HEK293T (cell line): Measurements from ENCODE around the gene S100A3.

ENCODE experiments used
- CTCF ChIA-PET: fragments of 350-600 bp; formaldehyde crosslinking; extraction: SDS; loops from one replicate; lab custom pipeline; 2021; ENCODE audit warnings: antibody characterized with exemption, inconsistent platforms; lab: Yijun Ruan, JAX
- POLR2A ChIA-PET: fragments of 350-600 bp; formaldehyde crosslinking; extraction: SDS; loops from one replicate; lab custom pipeline; 2020; ENCODE audit warnings: antibody characterized with exemption, inconsistent platforms; lab: Yijun Ruan, JAX
- DNase-seq: peaks from one replicate; pipeline ENCODE4 v3.0.0; 2012; ENCODE audit warnings: mixed read lengths; ENCODE audit errors: extremely low spot score
- ARNT ChIP-seq: fragments of 450-650 bp; IDR thresholded peaks from 2 replicates; pipeline ENCODE4 v1.6.1; 2017; ENCODE audit warnings: mild to moderate bottlenecking
- BHLHE40 ChIP-seq: fragments of 450-650 bp; IDR thresholded peaks from 2 replicates; pipeline ENCODE4 v1.6.1; 2016; ENCODE audit warnings: mild to moderate bottlenecking, moderate library complexity, borderline replicate concordance
- CTBP1 ChIP-seq: fragments of 450-650 bp; IDR thresholded peaks from 2 replicates; pipeline ENCODE4 v1.6.1; 2016; ENCODE audit warnings: borderline replicate concordance
- ELF4 ChIP-seq: fragments of 450-650 bp; IDR thresholded peaks from 2 replicates; pipeline ENCODE4 v1.6.1; 2017; ENCODE audit warnings: antibody characterized with exemption
- FOXA1 ChIP-seq: fragments of 450-650 bp; IDR thresholded peaks from 2 replicates; pipeline ENCODE4 v1.6.1; 2016; ENCODE audit warnings: mild to moderate bottlenecking
- FOXK2 ChIP-seq: fragments of 450-650 bp; IDR thresholded peaks from 2 replicates; pipeline ENCODE4 v1.6.1; 2016; ENCODE audit warnings: mild to moderate bottlenecking
- FOXM1 ChIP-seq: fragments of 450-650 bp; IDR thresholded peaks from 2 replicates; pipeline ENCODE4 v1.6.1; 2017; ENCODE audit warnings: mild to moderate bottlenecking, borderline replicate concordance
- HDGF ChIP-seq: fragments of 450-650 bp; IDR thresholded peaks from 2 replicates; pipeline ENCODE4 v1.6.1; 2017; ENCODE audit warnings: antibody characterized with exemption, borderline replicate concordance
- L3MBTL2 ChIP-seq: fragments of 450-650 bp; conservative IDR thresholded peaks from 2 replicates; pipeline ENCODE4 v1.6.1; 2016; ENCODE audit warnings: mild to moderate bottlenecking
- LEF1 ChIP-seq: fragments of 450-650 bp; IDR thresholded peaks from 2 replicates; pipeline ENCODE4 v1.6.1; 2017; ENCODE audit warnings: mild to moderate bottlenecking, borderline replicate concordance
- NFRKB ChIP-seq: fragments of 450-650 bp; IDR thresholded peaks from 2 replicates; pipeline ENCODE4 v1.6.1; 2016; ENCODE audit warnings: mild to moderate bottlenecking, moderate library complexity
- SP1 ChIP-seq: fragments of 450-650 bp; IDR thresholded peaks from 2 replicates; pipeline ENCODE4 v1.6.1; 2017
- SUZ12 ChIP-seq: fragments of 450-650 bp; IDR thresholded peaks from 2 replicates; pipeline ENCODE4 v1.6.1; 2016; ENCODE audit warnings: mild to moderate bottlenecking
- TARDBP ChIP-seq: fragments of 450-650 bp; IDR thresholded peaks from 2 replicates; pipeline ENCODE4 v1.6.1; 2016
- ZNF384 ChIP-seq: fragments of 450-650 bp; IDR thresholded peaks from 2 replicates; pipeline ENCODE4 v1.6.1; 2016
- TF ChIP-seq, protein P1 (sequence below): fragments of 450-650 bp; IDR thresholded peaks from 2 replicates; pipeline ENCODE4 v1.6.1; 2016

S100A3 gene

DNA sequence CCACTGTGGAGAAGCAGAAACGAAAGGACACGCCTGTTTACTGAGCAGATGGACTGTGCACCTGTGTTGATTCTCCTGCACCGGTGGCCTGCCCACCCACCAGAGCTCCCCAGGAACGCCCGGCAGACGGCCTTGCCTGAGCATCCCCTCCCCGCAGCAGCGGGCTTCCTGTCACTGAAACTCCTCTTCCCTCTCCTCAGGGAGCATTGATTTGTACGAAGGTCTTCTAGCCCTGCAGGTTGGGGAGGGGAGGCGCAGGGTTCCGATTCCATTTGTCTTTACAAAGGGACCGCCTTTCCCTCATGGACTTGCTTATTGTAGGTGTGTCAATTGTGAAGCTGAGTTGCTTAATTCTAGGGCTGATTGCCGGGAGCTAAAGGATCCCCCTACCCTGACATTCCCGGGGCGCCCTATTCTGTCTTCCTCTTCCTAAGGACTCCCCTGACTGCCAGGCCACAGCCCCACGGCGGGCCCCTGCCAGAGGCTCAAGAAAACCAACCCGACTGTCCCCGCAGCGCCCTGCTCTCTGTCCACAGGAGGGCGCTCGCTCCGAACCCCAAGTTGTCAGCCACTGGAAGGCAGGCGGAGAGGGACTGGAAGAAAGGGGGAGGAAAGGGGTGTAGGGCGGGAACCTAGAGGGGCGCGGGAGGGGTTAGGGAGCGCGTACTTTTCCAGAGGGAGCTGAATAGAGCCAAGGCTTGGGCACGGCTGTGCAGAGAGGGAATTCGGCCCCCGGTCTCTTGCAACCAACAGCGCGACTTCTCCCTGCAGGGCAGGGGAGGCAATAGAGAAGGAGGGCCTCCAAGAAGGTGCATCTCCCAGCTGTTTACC, 16.1 kb downstream of the S100A3 start:
- CTCF ChIA-PET = interaction anchor here (0.5 to 4.5 kb wide), 21 partner anchors 11 to 523 kb away, joined by 3 to 60 read pairs (median 5); partner anchors contain the start of genes S100A1, S100A13 and S100A2
- TF ChIP-seq ZNF384 = no peak
- TF ChIP-seq FOXM1 = no peak
- TF ChIP-seq, protein P1, sequence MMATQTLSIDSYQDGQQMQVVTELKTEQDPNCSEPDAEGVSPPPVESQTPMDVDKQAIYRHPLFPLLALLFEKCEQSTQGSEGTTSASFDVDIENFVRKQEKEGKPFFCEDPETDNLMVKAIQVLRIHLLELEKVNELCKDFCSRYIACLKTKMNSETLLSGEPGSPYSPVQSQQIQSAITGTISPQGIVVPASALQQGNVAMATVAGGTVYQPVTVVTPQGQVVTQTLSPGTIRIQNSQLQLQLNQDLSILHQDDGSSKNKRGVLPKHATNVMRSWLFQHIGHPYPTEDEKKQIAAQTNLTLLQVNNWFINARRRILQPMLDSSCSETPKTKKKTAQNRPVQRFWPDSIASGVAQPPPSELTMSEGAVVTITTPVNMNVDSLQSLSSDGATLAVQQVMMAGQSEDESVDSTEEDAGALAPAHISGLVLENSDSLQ = no peak
- TF ChIP-seq ELF4 = no peak
- TF ChIP-seq CTBP1 = no peak
- no peak for TF ChIP-seq SUZ12
- TF ChIP-seq NFRKB = no peak
- TF ChIP-seq SP1 = no peak
- TF ChIP-seq HDGF = no peak
- POLR2A ChIA-PET = interaction anchor here (1.2 to 3.7 kb wide), 8 partner anchors 11 to 101 kb away, joined by 3 to 23 read pairs (median 8); partner anchors contain the start of genes CHTOP and S100A13
- peak; percentile 72 for DNase-seq

DNA sequence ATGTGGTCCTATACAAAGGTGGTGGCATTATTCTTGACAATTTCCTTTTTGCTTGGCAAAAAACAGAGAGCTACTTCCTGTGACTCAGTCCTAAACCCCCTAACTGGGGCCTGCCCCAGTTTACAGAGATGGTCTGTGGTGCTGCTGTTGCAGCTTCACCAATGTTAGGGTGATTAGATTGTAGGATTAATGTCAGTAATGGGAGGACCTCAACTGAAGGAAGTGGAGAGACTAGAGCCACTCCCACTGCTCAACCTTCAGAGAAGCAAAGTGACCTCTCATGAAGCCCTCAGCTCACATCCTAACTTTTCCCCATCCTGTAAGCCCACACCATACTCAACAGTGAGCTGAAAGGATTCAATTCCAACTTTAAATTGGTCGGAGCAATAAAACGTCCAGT, 16.9 kb downstream of the S100A3 start:
- ChIA-PET CTCF (interaction anchor here (0.9 to 4.5 kb wide), 11 partner anchors 11 to 95 kb away, joined by 3 to 60 read pairs (median 6); partner anchors contain the start of genes S100A1, S100A13 and S100A2), POLR2A (interaction anchor here (0.6 to 3.7 kb wide), 7 partner anchors 12 to 445 kb away, joined by 3 to 23 read pairs (median 8); partner anchors contain the start of genes CHTOP, JTB and S100A13)
- DNase-seq = no peak
- TF ChIP-seq LEF1 = no peak
- TF ChIP-seq FOXM1 = no peak
- no peak for TF ChIP-seq L3MBTL2
- no peak for TF ChIP-seq ZNF384
- no peak for TF ChIP-seq TARDBP
- no peak for TF ChIP-seq BHLHE40
- TF ChIP-seq ELF4 = no peak
- no peak for TF ChIP-seq ARNT

DNA sequence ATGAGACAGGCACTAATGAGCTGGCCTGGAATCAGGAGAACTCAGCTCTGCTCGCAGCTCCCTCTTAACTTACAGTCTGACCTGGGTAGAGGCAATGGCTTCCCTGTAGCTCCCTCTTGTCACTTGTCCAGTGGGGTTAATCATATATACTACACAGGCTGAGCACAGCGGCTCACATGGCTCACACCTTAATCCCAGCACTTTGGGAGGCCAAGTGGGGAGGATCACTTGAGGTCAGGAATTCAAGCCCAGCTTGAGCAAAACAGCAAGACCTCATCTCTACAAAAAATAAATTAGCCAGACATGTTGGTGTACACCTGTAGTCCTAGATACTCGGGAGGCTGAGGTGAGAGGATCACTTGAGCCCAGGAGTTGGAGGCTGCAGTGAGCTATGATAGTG, 17.4 kb downstream of the S100A3 start:
- POLR2A ChIA-PET = interaction anchor here (0.6 to 3.7 kb wide), 6 partner anchors 35 to 446 kb away, joined by 3 to 23 read pairs (median 8); partner anchors contain the start of genes CHTOP, JTB and S100A13
- no peak for DNase-seq
- TF ChIP-seq BHLHE40 (no peak), ELF4 (no peak), FOXK2 (no peak), NFRKB (no peak), SUZ12 (no peak), TARDBP (no peak), SP1 (no peak), L3MBTL2 (no peak), HDGF (no peak), LEF1 (no peak), ZNF384 (no peak), FOXA1 (no peak), ARNT (no peak), FOXM1 (no peak), CTBP1 (no peak)
- TF ChIP-seq, protein P1 = no peak
- CTCF ChIA-PET = interaction anchor here (0.9 to 4.5 kb wide), 5 partner anchors 10 to 46 kb away, joined by 4 to 60 read pairs (median 12); partner anchors contain the start of gene S100A2

DNA sequence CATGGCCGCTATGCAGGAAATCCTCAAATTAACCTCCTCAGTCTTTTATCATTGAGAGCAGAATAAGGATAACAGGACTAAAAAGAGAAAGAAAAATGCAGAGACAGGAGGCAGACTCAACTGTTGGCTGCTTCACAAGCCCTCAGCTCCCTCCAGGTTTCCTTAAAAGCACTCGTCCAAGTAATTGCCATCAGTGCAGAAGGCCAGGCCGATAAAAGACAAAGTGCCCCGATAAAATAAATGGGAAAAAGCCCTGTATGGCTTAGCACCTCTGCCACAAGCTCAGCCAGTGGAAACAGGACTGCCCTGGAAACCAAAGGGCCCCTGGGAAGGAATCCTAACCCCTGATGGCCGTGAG, 21.4 kb downstream of the S100A3 start:
- DNase-seq = no peak
- POLR2A ChIA-PET = interaction anchor here (0.7 to 1.9 kb wide), 2 partner anchors 100 to 106 kb away, joined by 3 to 6 read pairs; partner anchors contain the start of genes CHTOP and S100A13
- TF ChIP-seq CTBP1 = no peak
- TF ChIP-seq SP1 = no peak
- TF ChIP-seq LEF1 = no peak
- no peak for TF ChIP-seq L3MBTL2
- TF ChIP-seq BHLHE40 = no peak
- no peak for TF ChIP-seq ZNF384
- no peak for TF ChIP-seq ELF4
- TF ChIP-seq FOXK2 = no peak
- no peak for TF ChIP-seq FOXM1
- no peak for TF ChIP-seq SUZ12
- TF ChIP-seq TARDBP = no peak
- no peak for TF ChIP-seq ARNT
- no peak for TF ChIP-seq FOXA1
- TF ChIP-seq, protein P1 = no peak
- CTCF ChIA-PET = no interaction called here

DNA sequence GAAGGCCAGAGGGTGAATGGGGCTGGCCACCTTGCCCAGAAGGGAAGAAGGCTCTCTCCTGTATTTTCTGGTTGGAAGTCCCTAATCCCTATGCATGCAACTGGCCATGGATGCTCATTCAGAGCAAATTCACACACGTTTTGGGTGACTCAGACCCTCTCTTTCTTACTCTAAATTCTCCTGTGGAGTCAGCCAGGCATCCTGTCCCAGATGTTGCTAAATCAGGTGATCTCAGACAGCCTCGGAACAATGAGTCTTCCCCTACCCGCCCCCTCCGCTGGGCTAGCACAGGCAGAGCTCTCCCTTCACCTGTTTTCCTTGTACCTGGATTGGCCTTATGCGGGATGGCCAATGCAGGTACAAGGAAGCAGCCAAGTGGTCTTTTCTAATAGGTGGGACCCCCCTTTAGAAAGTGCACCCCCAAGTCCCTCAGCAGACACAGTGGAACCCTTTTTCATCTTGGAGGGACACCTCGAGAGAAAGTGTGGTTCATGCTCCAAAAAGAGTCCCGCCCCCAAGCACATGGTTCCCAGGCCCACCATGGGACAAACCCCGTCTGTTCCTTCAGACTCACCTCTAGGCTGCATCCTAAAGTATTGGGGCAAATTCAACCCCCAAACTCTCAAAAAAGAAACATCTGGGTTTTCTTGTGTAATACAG, 21.9 kb downstream of the S100A3 start:
- TF ChIP-seq FOXA1 (no peak), TARDBP (no peak), ARNT (no peak), ELF4 (no peak), ZNF384 (no peak), FOXM1 (no peak), CTBP1 (no peak), BHLHE40 (no peak), SP1 (no peak), HDGF (no peak), SUZ12 (no peak), FOXK2 (no peak), L3MBTL2 (no peak), LEF1 (no peak), NFRKB (no peak)
- TF ChIP-seq, protein P1 = no peak
- CTCF ChIA-PET = interaction anchor here (2.8 kb wide), 1 partner anchor 100 kb away, joined by 11 read pairs; the partner anchor contains the start of gene S100A13
- POLR2A ChIA-PET = interaction anchor here (1.9 kb wide), 1 partner anchor 107 kb away, joined by 6 read pairs; the partner anchor contains the start of gene CHTOP
- DNase-seq = no peak
